ENCODE results near the gene PHLDB2. TPM values are rescaled to one million over a fixed set of nuclear protein-coding genes. Genes with fewer than 3 reads are reported as not detected.

Gene PHLDB2
- total RNA-seq, 1 experiment from 2014 or later = 13.2 TPM

- Histone ChIP-seq H3K18ac (ENCODE audit: insufficient read length, low read depth, low read length) (no peak overlapping the region), H3K4me1 (ENCODE audit: insufficient read depth, low read length) (0 out of 2 replicates have a peak, but pooled peaks cover 2% of the 10 kb centered on the region), H3K4me2 (ENCODE audit: insufficient read depth, insufficient read length, low read length) (no peak overlapping the region), H3T11ph (ENCODE audit: low read length) (no peak overlapping the region), H3K79me2 (ENCODE audit: insufficient read depth, low read length) (no peaks in the 10 kb centered on the region), H2AFZ (ENCODE audit: low read length) (no peak overlapping the region), H2BK20ac (ENCODE audit: low read depth, low read length, poor library complexity, severe bottlenecking) (no peak overlapping the region), H2BK15ac (ENCODE audit: low read depth, low read length) (no peak overlapping the region), H4K8ac (replicated peaks; ENCODE audit: insufficient read length, low read depth, low read length) (no peak overlapping the region), H2BK120ac (ENCODE audit: low read depth, low read length, poor library complexity, severe bottlenecking) (no peak overlapping the region), H3K79me1 (ENCODE audit: insufficient read depth, low read depth, low read length, poor library complexity, severe bottlenecking) (no peaks in the 10 kb centered on the region), H3K9ac (ENCODE audit: extremely low read depth, insufficient read length, low read length) (no peak overlapping the region), H3K27ac (ENCODE audit: insufficient read length, low read depth, low read length) (no peak overlapping the region), H4K91ac (ENCODE audit: insufficient read length, low read depth, low read length) (no peak overlapping the region), H3K4ac (ENCODE audit: low read depth, low read length) (no peak overlapping the region), H3K56ac (ENCODE audit: insufficient read length, low read depth, low read length) (no peak overlapping the region), H4K5ac (ENCODE audit: insufficient read length, low read depth, low read length) (no peak overlapping the region), H3K14ac (ENCODE audit: insufficient read depth, low read length) (no peak overlapping the region), H3K23me2 (ENCODE audit: insufficient read length, low read depth, low read length, poor library complexity, severe bottlenecking) (no peaks in the 10 kb centered on the region), H2BK12ac (ENCODE audit: insufficient read length, low read depth, low read length) (no peak overlapping the region), H3K27me3 (ENCODE audit: insufficient read depth, low read length) (no peaks in the 10 kb centered on the region), H3K9me3 (ENCODE audit: control insufficient read depth, low read depth, low read length) (no peaks in the 10 kb centered on the region), H4K20me1 (ENCODE audit: control insufficient read depth, insufficient read depth, insufficient read length) (no peaks in the 10 kb centered on the region), H3K23ac (ENCODE audit: insufficient read length, low read depth, low read length) (no peak overlapping the region), H2AK5ac (ENCODE audit: insufficient read length, low read length) (no peak overlapping the region), H2BK5ac (ENCODE audit: insufficient read length, low read length) (no peak overlapping the region)
- DNase-seq = no peak
- TF ChIP-seq, protein P1, sequence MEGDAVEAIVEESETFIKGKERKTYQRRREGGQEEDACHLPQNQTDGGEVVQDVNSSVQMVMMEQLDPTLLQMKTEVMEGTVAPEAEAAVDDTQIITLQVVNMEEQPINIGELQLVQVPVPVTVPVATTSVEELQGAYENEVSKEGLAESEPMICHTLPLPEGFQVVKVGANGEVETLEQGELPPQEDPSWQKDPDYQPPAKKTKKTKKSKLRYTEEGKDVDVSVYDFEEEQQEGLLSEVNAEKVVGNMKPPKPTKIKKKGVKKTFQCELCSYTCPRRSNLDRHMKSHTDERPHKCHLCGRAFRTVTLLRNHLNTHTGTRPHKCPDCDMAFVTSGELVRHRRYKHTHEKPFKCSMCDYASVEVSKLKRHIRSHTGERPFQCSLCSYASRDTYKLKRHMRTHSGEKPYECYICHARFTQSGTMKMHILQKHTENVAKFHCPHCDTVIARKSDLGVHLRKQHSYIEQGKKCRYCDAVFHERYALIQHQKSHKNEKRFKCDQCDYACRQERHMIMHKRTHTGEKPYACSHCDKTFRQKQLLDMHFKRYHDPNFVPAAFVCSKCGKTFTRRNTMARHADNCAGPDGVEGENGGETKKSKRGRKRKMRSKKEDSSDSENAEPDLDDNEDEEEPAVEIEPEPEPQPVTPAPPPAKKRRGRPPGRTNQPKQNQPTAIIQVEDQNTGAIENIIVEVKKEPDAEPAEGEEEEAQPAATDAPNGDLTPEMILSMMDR (conservative IDR thresholded peaks at IDR 0.05) = no peak
- Mint-ChIP-seq H3K27ac (no peak overlapping the region), H3K4me3 (no peak overlapping the region), H3K9me3 (no peaks in the 10 kb centered on the region), H3K36me3 (ENCODE audit: insufficient read depth in 1 of 3, low read depth in 3 of 3) (peaks cover 0 to 8% (median 8%) of the 10 kb centered on the region in 3 experiments; a peak in 5 of 7 replicates), H3K4me1 (peaks cover 9 to 12% of the 10 kb centered on the region in 2 experiments), H3K27me3 (ENCODE audit: low read depth) (peaks cover 11% of the 10 kb centered on the region)
- no CpG with 5 or more reads among the region's 2 CpGs for WGBS (ENCODE audit: extremely low coverage, insufficient read length, low lambda C conversion rate)
Measured at GRCh38 chr3:111993038-111993437, 134.0 kb downstream of the PHLDB2 start.

Measured in H9 (cell line).